ENCODE results near the gene FAM222A.

FAM222A gene

DNA sequence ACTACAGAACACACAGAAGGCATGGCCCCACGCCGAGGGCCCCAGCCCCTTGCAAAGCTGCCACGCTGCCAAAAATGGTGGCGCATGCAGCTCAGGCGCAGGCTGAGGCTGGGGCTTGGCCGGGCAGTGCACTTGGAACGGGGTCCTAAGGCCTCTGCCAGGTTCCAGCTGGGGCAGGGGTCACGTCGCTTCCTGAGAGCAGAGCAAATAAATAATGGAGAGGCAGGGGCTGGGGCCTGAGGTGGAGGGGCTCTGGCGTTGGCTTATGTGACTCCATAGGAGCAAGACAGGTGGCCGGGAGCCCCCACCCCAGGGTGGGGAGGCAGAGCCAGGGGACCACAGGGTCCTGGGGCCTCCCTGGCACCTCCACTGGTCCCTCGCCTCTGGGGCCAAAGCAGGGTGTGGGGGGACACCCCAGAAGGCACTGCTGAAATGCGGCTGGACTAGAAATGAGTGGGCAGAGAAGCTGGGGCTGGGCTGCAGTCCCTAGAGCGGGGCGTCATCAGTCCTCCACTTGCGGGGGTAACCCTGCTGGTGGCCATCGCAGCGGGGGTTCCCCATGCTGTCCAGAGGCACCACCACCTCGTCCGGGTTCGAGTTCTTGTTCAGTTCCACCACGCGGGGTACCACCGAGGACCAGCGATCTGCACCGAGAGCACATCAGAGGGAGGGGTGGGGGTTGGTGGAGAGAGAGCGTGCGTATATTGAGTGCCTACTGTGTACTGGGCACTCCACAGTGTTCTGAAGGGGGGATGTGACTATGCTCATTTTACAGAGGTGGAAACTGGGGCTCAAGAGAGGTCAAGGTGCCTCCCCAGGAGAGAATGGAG is 69.7 kb downstream of the FAM222A start:
- TF ChIP-seq, protein P1, sequence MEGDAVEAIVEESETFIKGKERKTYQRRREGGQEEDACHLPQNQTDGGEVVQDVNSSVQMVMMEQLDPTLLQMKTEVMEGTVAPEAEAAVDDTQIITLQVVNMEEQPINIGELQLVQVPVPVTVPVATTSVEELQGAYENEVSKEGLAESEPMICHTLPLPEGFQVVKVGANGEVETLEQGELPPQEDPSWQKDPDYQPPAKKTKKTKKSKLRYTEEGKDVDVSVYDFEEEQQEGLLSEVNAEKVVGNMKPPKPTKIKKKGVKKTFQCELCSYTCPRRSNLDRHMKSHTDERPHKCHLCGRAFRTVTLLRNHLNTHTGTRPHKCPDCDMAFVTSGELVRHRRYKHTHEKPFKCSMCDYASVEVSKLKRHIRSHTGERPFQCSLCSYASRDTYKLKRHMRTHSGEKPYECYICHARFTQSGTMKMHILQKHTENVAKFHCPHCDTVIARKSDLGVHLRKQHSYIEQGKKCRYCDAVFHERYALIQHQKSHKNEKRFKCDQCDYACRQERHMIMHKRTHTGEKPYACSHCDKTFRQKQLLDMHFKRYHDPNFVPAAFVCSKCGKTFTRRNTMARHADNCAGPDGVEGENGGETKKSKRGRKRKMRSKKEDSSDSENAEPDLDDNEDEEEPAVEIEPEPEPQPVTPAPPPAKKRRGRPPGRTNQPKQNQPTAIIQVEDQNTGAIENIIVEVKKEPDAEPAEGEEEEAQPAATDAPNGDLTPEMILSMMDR (IDR thresholded peaks at IDR 0.05) = no peak
- Mint-ChIP-seq H3K27ac (no peak overlapping the region), H3K4me1 (peaks cover 18% of the 10 kb centered on the region), H3K9me3 (peaks cover 27% of the 10 kb centered on the region), H3K36me3 (ENCODE audit: low read depth) (peaks cover 7% of the 10 kb centered on the region), H3K27me3 (ENCODE audit: low read depth, poor library complexity) (peaks cover 3% of the 10 kb centered on the region), H3K4me3 (no peak overlapping the region)
- no peak for DNase-seq

DNA sequence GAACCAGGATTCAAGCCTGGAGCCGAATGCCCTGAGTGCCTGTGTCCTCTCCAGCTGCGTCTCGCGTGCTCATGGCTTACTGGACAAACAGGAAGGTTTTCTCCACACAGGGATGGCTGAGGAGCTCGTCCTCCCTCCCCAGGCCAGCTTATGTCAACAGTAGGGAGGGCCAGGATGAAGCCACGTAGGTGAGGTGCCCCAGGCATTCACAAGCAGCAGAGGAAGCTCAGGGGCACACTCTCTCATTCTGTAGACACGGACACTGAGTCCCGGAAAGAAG is 70.3 kb downstream of the FAM222A start:
- Mint-ChIP-seq H3K27me3 (ENCODE audit: low read depth, poor library complexity) (peaks cover 5% of the 10 kb centered on the region), H3K4me3 (no peak overlapping the region), H3K36me3 (ENCODE audit: low read depth) (peaks cover 7% of the 10 kb centered on the region), H3K9me3 (peaks cover 23% of the 10 kb centered on the region), H3K27ac (no peak overlapping the region), H3K4me1 (peaks cover 18% of the 10 kb centered on the region)
- DNase-seq = no peak
- TF ChIP-seq, protein P1 (IDR thresholded peaks at IDR 0.05) = no peak

DNA sequence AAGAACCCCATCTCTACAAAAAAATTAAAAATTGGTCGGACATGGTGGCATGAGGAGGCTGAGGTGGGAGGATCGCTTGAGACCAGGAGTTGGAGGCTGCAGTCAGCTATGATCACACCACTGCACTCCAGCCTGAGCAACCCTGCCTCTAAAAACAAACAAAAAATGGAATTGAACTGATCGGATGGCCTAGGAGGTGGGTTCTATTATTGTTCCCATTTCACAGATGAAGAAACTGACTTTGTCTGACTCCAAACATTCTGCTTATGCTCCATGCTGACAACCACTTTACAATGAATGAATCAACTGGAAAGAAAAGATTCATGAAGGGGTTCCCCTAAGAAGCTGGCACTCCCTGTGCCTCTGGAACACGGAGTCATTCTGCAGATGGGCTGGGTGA is 72.2 kb downstream of the FAM222A start:
- TF ChIP-seq, protein P1 (IDR thresholded peaks at IDR 0.05) = no peak
- Mint-ChIP-seq H3K4me1 (peaks cover 18% of the 10 kb centered on the region), H3K27ac (no peak overlapping the region), H3K4me3 (no peak overlapping the region), H3K27me3 (ENCODE audit: low read depth, poor library complexity) (peaks cover 2% of the 10 kb centered on the region), H3K9me3 (peaks cover 9% of the 10 kb centered on the region), H3K36me3 (ENCODE audit: low read depth) (peaks cover 7% of the 10 kb centered on the region)
- no peak for DNase-seq

DNA sequence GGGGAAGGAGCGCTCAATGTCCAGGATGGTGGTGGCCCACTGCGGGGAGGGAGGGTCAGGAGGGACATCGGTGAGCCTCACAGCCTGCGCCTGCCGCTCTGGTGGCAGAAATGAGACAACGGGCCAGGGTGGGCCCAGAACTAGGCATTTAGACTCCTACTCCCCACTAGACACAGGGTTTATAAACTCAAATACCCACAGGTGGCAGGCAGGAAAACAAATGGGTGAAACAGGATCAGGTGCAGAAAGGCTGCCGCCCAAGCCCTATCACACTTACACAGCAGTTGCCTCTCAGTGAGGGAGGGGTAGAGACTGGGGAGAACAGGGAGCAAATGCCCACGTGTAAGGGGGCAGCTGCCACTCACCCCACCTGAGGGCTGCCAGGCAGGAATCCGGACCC is 73.2 kb downstream of the FAM222A start:
- H3K9me3 Mint-ChIP-seq = peaks cover 6% of the 10 kb centered on the region
- peaks cover 18% of the 10 kb centered on the region for H3K4me1 Mint-ChIP-seq
- peaks cover 7% of the 10 kb centered on the region for H3K36me3 Mint-ChIP-seq (ENCODE audit: low read depth)
- no peak overlapping the region for H3K27ac Mint-ChIP-seq
- TF ChIP-seq, protein P1 (IDR thresholded peaks at IDR 0.05) = no peak
- no peak overlapping the region for H3K4me3 Mint-ChIP-seq
- DNase-seq = no peak
- H3K27me3 Mint-ChIP-seq (ENCODE audit: low read depth, poor library complexity) = peaks cover 2% of the 10 kb centered on the region

DNA sequence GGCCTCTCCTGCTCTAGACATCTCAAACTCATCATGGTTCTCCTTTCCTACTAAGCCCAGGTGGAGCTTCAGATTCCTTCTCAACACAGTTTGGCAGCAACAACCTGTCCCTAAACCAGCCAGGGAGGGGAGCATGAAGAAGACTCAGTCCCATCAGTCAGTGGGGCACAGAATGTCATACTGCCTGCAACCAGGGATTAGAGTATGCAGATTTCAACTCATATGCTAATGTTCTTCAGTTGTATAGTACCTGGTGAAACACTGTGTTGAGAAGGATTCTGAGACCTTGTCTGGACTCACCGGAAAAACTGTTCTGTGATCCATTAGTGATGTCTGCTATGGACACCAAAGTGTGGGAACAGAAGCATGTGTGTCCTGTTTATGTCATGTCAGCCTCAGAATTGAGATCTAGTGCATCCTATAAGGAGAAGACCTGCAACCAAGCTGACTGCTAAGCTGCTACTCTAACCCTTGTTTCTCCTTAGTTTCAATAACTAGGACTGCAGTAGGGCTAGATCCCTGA is 76.0 kb downstream of the FAM222A start:
- DNase-seq = no peak
- Mint-ChIP-seq H3K9me3 (no peaks in the 10 kb centered on the region), H3K27ac (no peak overlapping the region), H3K4me3 (no peak overlapping the region), H3K4me1 (no peaks in the 10 kb centered on the region), H3K36me3 (ENCODE audit: low read depth) (peaks cover 6% of the 10 kb centered on the region), H3K27me3 (ENCODE audit: low read depth, poor library complexity) (peaks cover 3% of the 10 kb centered on the region)
- TF ChIP-seq, protein P1 (IDR thresholded peaks at IDR 0.05) = no peak

DNA sequence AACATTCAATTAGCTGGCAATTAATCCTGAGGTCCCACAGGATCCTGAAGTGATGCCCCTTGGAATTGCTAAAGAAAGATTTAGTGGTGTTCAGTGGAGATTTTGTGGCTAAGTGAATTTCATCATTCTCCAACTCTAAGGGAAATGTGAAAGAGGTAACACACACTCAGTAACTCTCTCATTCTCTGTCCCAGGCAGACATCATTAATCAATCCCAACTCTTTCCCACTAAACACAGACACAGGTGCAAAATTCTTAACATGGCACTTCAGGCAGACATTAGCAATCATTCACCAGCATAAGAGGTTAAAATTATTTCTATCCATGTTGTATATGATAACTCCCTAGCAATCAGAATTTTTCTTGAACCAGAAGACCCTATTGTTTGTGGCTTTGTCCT is 79.4 kb downstream of the FAM222A start:
- Mint-ChIP-seq H3K4me1 (peaks cover 4% of the 10 kb centered on the region), H3K27me3 (ENCODE audit: low read depth, poor library complexity) (peaks cover 6% of the 10 kb centered on the region), H3K9me3 (no peaks in the 10 kb centered on the region), H3K4me3 (no peak overlapping the region), H3K27ac (no peak overlapping the region), H3K36me3 (ENCODE audit: low read depth) (peaks cover 6% of the 10 kb centered on the region)
- TF ChIP-seq, protein P1 (IDR thresholded peaks at IDR 0.05) = no peak
- no peak for DNase-seq

Measured in nephron progenitor cell (in vitro differentiated cells).